ENCODE results near the gene LRP1B.
A peak's percentile ranks its signal among the peaks of the same experiment; 100 is the strongest.

LRP1B gene

GRCh38 chr2:142140434-142140845 is 9.6 kb upstream of the LRP1B start:
- H3K9me3 ChIP-seq (ENCODE audit: insufficient read depth, low read depth, low read length), result no peaks in the 10 kb centered on the region
- no peak overlapping the region for H3K27ac ChIP-seq (ENCODE audit: low read length)
- no peak overlapping the region for H3K9ac ChIP-seq (ENCODE audit: low read depth, low read length)
- no peaks in the 10 kb centered on the region for H3K36me3 ChIP-seq (ENCODE audit: insufficient read depth, low read depth, low read length)
- H3K4me3 ChIP-seq (ENCODE audit: low read length), result no peak overlapping the region
- no peaks in the 10 kb centered on the region for H3K4me1 ChIP-seq (ENCODE audit: insufficient read depth, low read length)
- no peaks in the 10 kb centered on the region for H3K27me3 ChIP-seq (ENCODE audit: insufficient read depth, low read length)

- Histone ChIP-seq H3K27me3 (ENCODE audit: insufficient read depth, low read length) (no peaks in the 10 kb centered on the region), H3K9ac (ENCODE audit: low read depth, low read length) (no peak overlapping the region), H3K4me1 (ENCODE audit: insufficient read depth, low read length) (no peaks in the 10 kb centered on the region), H3K9me3 (ENCODE audit: insufficient read depth, low read depth, low read length) (no peaks in the 10 kb centered on the region), H3K4me3 (ENCODE audit: low read length) (no peak overlapping the region), H3K27ac (ENCODE audit: low read length) (no peak overlapping the region), H3K36me3 (ENCODE audit: insufficient read depth, low read depth, low read length) (no peaks in the 10 kb centered on the region)
These were observed 8.6 kb upstream of the LRP1B start for GRCh38 chr2:142139384-142139783.

GRCh38 chr2:142136571-142136970 is 5.8 kb upstream of the LRP1B start:
- H3K4me3 ChIP-seq (ENCODE audit: low read length), result no peak overlapping the region
- H3K27ac ChIP-seq (ENCODE audit: low read length), result no peak overlapping the region
- H3K4me1 ChIP-seq (ENCODE audit: insufficient read depth, low read length), result no peaks in the 10 kb centered on the region
- no peaks in the 10 kb centered on the region for H3K36me3 ChIP-seq (ENCODE audit: insufficient read depth, low read depth, low read length)
- peaks cover 15% of the 10 kb centered on the region for H3K27me3 ChIP-seq (ENCODE audit: insufficient read depth, low read length)
- H3K9ac ChIP-seq (ENCODE audit: low read depth, low read length), result no peak overlapping the region
- H3K9me3 ChIP-seq (ENCODE audit: insufficient read depth, low read depth, low read length), result no peaks in the 10 kb centered on the region

GRCh38 chr2:142134911-142135310 is 4.1 kb upstream of the LRP1B start:
- Histone ChIP-seq H3K27ac (ENCODE audit: low read length) (no peak overlapping the region), H3K4me3 (ENCODE audit: low read length) (no peak overlapping the region), H3K4me1 (ENCODE audit: insufficient read depth, low read length) (no peaks in the 10 kb centered on the region), H3K27me3 (ENCODE audit: insufficient read depth, low read length) (peaks cover 32% of the 10 kb centered on the region), H3K9me3 (ENCODE audit: insufficient read depth, low read depth, low read length) (no peaks in the 10 kb centered on the region), H3K36me3 (ENCODE audit: insufficient read depth, low read depth, low read length) (no peaks in the 10 kb centered on the region), H3K9ac (ENCODE audit: low read depth, low read length) (no peak overlapping the region)

GRCh38 chr2:142130111-142131009 is 456 bp downstream of the LRP1B start:
- H3K9me3 ChIP-seq (ENCODE audit: insufficient read depth, low read depth, low read length), result no peaks in the 10 kb centered on the region
- H3K4me1 ChIP-seq (ENCODE audit: insufficient read depth, low read length), result no peaks in the 10 kb centered on the region
- peak overlapping the region; percentile 49; the same call in 1 of the 2 replicates for H3K9ac ChIP-seq (ENCODE audit: low read depth, low read length)
- peak overlapping the region; percentile 80 for H3K4me3 ChIP-seq (ENCODE audit: low read length)
- H3K36me3 ChIP-seq (ENCODE audit: insufficient read depth, low read depth, low read length), result no peaks in the 10 kb centered on the region
- peaks cover 58% of the 10 kb centered on the region for H3K27me3 ChIP-seq (ENCODE audit: insufficient read depth, low read length)
- no peak overlapping the region for H3K27ac ChIP-seq (ENCODE audit: low read length)

GRCh38 chr2:142128105-142128504 is 2.7 kb downstream of the LRP1B start:
- Histone ChIP-seq H3K4me1 (ENCODE audit: insufficient read depth, low read length) (no peaks in the 10 kb centered on the region), H3K27ac (ENCODE audit: low read length) (no peak overlapping the region), H3K27me3 (ENCODE audit: insufficient read depth, low read length) (peaks cover 57% of the 10 kb centered on the region), H3K36me3 (ENCODE audit: insufficient read depth, low read depth, low read length) (no peaks in the 10 kb centered on the region), H3K9me3 (ENCODE audit: insufficient read depth, low read depth, low read length) (no peaks in the 10 kb centered on the region), H3K4me3 (ENCODE audit: low read length) (no peak overlapping the region), H3K9ac (ENCODE audit: low read depth, low read length) (no peak overlapping the region)

- H3K27me3 ChIP-seq (ENCODE audit: insufficient read depth, low read length), result peaks cover 50% of the 10 kb centered on the region
- no peak overlapping the region for H3K4me3 ChIP-seq (ENCODE audit: low read length)
- no peaks in the 10 kb centered on the region for H3K4me1 ChIP-seq (ENCODE audit: insufficient read depth, low read length)
- H3K9me3 ChIP-seq (ENCODE audit: insufficient read depth, low read depth, low read length), result no peaks in the 10 kb centered on the region
- no peaks in the 10 kb centered on the region for H3K36me3 ChIP-seq (ENCODE audit: insufficient read depth, low read depth, low read length)
- H3K27ac ChIP-seq (ENCODE audit: low read length), result no peak overlapping the region
- H3K9ac ChIP-seq (ENCODE audit: low read depth, low read length), result no peak overlapping the region
These were observed 3.6 kb downstream of the LRP1B start for GRCh38 chr2:142127248-142127647.

GRCh38 chr2:142124706-142125105 is 6.1 kb downstream of the LRP1B start:
- no peaks in the 10 kb centered on the region for H3K36me3 ChIP-seq (ENCODE audit: insufficient read depth, low read depth, low read length)
- H3K9ac ChIP-seq (ENCODE audit: low read depth, low read length), result no peak overlapping the region
- no peaks in the 10 kb centered on the region for H3K4me1 ChIP-seq (ENCODE audit: insufficient read depth, low read length)
- H3K27ac ChIP-seq (ENCODE audit: low read length), result no peak overlapping the region
- H3K4me3 ChIP-seq (ENCODE audit: low read length), result no peak overlapping the region
- peaks cover 24% of the 10 kb centered on the region for H3K27me3 ChIP-seq (ENCODE audit: insufficient read depth, low read length)
- H3K9me3 ChIP-seq (ENCODE audit: insufficient read depth, low read depth, low read length), result no peaks in the 10 kb centered on the region

- Histone ChIP-seq H3K9ac (ENCODE audit: low read depth, low read length) (no peak overlapping the region), H3K27ac (ENCODE audit: low read length) (no peak overlapping the region), H3K4me3 (ENCODE audit: low read length) (no peak overlapping the region), H3K27me3 (ENCODE audit: insufficient read depth, low read length) (no peaks in the 10 kb centered on the region), H3K9me3 (ENCODE audit: insufficient read depth, low read depth, low read length) (no peaks in the 10 kb centered on the region), H3K36me3 (ENCODE audit: insufficient read depth, low read depth, low read length) (no peaks in the 10 kb centered on the region), H3K4me1 (ENCODE audit: insufficient read depth, low read length) (no peaks in the 10 kb centered on the region)
These were observed 11.5 kb downstream of the LRP1B start for GRCh38 chr2:142119347-142119746.

GRCh38 chr2:142112757-142113221 is 18.0 kb downstream of the LRP1B start:
- Histone ChIP-seq H3K4me1 (ENCODE audit: insufficient read depth, low read length) (no peaks in the 10 kb centered on the region), H3K4me3 (ENCODE audit: low read length) (no peak overlapping the region), H3K27ac (ENCODE audit: low read length) (no peak overlapping the region), H3K9me3 (ENCODE audit: insufficient read depth, low read depth, low read length) (no peaks in the 10 kb centered on the region), H3K36me3 (ENCODE audit: insufficient read depth, low read depth, low read length) (no peaks in the 10 kb centered on the region), H3K27me3 (ENCODE audit: insufficient read depth, low read length) (no peaks in the 10 kb centered on the region), H3K9ac (ENCODE audit: low read depth, low read length) (no peak overlapping the region)

- H3K4me3 ChIP-seq (ENCODE audit: low read length), result no peak overlapping the region
These were observed 26.6 kb downstream of the LRP1B start for GRCh38 chr2:142104134-142104758.

GRCh38 chr2:142100970-142101369 is 29.8 kb downstream of the LRP1B start:
- Histone ChIP-seq H3K27ac (ENCODE audit: low read length) (no peak overlapping the region), H3K27me3 (ENCODE audit: insufficient read depth, low read length) (no peaks in the 10 kb centered on the region), H3K36me3 (ENCODE audit: insufficient read depth, low read depth, low read length) (no peaks in the 10 kb centered on the region), H3K4me1 (ENCODE audit: insufficient read depth, low read length) (peaks cover 8% of the 10 kb centered on the region; the same call in 1 of the 2 replicates), H3K4me3 (ENCODE audit: low read length) (no peak overlapping the region), H3K9me3 (ENCODE audit: insufficient read depth, low read depth, low read length) (no peaks in the 10 kb centered on the region), H3K9ac (ENCODE audit: low read depth, low read length) (no peak overlapping the region)

More at GRCh38 chr2:142104134-142104758, 26.6 kb downstream of the LRP1B start:
- Histone ChIP-seq H3K9ac (ENCODE audit: low read depth, low read length) (no peak overlapping the region), H3K36me3 (ENCODE audit: insufficient read depth, low read depth, low read length) (no peaks in the 10 kb centered on the region), H3K27ac (ENCODE audit: low read length) (no peak overlapping the region), H3K9me3 (ENCODE audit: insufficient read depth, low read depth, low read length) (no peaks in the 10 kb centered on the region), H3K27me3 (ENCODE audit: insufficient read depth, low read length) (no peaks in the 10 kb centered on the region), H3K4me1 (ENCODE audit: insufficient read depth, low read length) (peaks cover 8% of the 10 kb centered on the region; the same call in 1 of the 2 replicates)
